SU-DHL-6 (cell line): Measurements from ENCODE around the gene FKBP1A.

ENCODE experiments used
- EZH2phosphoT487 ChIP-seq: fragments of 200-600 bp; sonication (generic), shearing (Covaris generic); conservative IDR thresholded peaks from 2 replicates; pipeline ENCODE4 v1.6.1; 2018; ENCODE audit warnings: mild to moderate bottlenecking, antibody characterized with exemption, low read length, moderate library complexity, mixed read lengths
- TF ChIP-seq, protein P1 (sequence below): fragments of 200-600 bp; sonication (generic); IDR thresholded peaks from one replicate; pipeline ENCODE4 v1.5.1; 2017; ENCODE audit warnings: antibody characterized with exemption, mild to moderate bottlenecking, low read length, moderate library complexity; ENCODE audit not compliant: insufficient read depth, poor library complexity, severe bottlenecking

DNA sequence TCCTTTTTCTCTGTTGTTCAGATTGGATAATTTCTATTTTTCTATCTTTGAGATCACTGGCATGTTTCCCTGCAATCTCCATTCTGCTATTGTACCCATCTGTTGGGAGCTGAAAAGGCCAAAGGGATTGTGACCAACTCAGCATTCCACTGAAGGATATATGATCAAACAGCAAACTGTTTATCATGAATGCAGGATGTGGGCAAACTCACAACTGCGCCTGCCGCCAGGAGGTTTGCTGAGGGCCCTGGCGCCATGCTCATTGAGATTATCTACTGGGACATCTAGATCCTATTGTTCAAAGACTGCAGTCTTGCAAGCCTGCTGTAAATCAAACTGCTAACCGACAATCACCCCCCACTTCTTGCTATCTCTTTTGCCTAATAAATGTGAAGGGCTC lies 3.8 kb upstream of the FKBP1A start:
- TF ChIP-seq, protein P1, sequence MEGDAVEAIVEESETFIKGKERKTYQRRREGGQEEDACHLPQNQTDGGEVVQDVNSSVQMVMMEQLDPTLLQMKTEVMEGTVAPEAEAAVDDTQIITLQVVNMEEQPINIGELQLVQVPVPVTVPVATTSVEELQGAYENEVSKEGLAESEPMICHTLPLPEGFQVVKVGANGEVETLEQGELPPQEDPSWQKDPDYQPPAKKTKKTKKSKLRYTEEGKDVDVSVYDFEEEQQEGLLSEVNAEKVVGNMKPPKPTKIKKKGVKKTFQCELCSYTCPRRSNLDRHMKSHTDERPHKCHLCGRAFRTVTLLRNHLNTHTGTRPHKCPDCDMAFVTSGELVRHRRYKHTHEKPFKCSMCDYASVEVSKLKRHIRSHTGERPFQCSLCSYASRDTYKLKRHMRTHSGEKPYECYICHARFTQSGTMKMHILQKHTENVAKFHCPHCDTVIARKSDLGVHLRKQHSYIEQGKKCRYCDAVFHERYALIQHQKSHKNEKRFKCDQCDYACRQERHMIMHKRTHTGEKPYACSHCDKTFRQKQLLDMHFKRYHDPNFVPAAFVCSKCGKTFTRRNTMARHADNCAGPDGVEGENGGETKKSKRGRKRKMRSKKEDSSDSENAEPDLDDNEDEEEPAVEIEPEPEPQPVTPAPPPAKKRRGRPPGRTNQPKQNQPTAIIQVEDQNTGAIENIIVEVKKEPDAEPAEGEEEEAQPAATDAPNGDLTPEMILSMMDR, result no peak
- no peak for TF ChIP-seq EZH2phosphoT487
